CD14-positive monocyte (primary cell): ENCODE results near the gene MAU2. TPM values are rescaled to one million over a fixed set of nuclear protein-coding genes. Genes with fewer than 3 reads are reported as not detected.

Experiments
- DNase-seq, 3 donors: peaks; one replicate each; pipeline ENCODE4 v3.0.0-alpha.2; 2011 to 2022
- H2AFZ ChIP-seq: 2 replicates; pipeline ENCODE4 v1.6.0; 2012; ENCODE audit warnings: mild to moderate bottlenecking, low read depth, low read length, inconsistent platforms; ENCODE audit not compliant: insufficient read depth, poor library complexity, severe bottlenecking
- H3K27ac ChIP-seq, 2 donors: 1 replicate in 1 of 2; 2 replicates in 1 of 2; pipeline ENCODE4 v1.5.1; 2012 to 2013; ENCODE audit warnings: low read length in 2 of 2, control low read depth in 1 of 2, inconsistent platforms in 1 of 2, low read depth in 1 of 2, mild to moderate bottlenecking in 1 of 2
- H3K27me3 ChIP-seq, 2 donors: one replicate each; pipeline versions ENCODE4 v1.6.0 to v1.6.1; 2011 to 2013; ENCODE audit warnings: low read length in 2 of 2; ENCODE audit not compliant: control insufficient read depth in 2 of 2, insufficient read depth in 2 of 2
- H3K36me3 ChIP-seq, 2 donors: replicated peaks in 1 of 2; 1 replicate in 1 of 2; 2 replicates in 1 of 2; pipeline versions ENCODE4 v1.5.1 to v1.6.1; 2012 to 2013; ENCODE audit warnings: low read length in 2 of 2, control low read depth in 1 of 2, inconsistent platforms in 1 of 2, mild to moderate bottlenecking in 1 of 2; ENCODE audit not compliant: insufficient read depth in 2 of 2, control insufficient read depth in 1 of 2
- H3K4me1 ChIP-seq, 2 donors: 1 replicate in 1 of 2; 2 replicates in 1 of 2; pipeline versions ENCODE4 v1.5.1 to v1.6.1; 2012 to 2013; ENCODE audit warnings: low read length in 2 of 2, control low read depth in 1 of 2, inconsistent platforms in 1 of 2, mild to moderate bottlenecking in 1 of 2, moderate library complexity in 1 of 2; ENCODE audit not compliant: insufficient read depth in 2 of 2, control insufficient read depth in 1 of 2
- H3K4me2 ChIP-seq: replicated peaks from 2 replicates; pipeline ENCODE3; 2012; ENCODE audit warnings: low read length, moderate library complexity, mild to moderate bottlenecking; ENCODE audit not compliant: poor library complexity, severe bottlenecking; ENCODE audit errors: extremely low read depth
- H3K4me3 ChIP-seq, 3 experiments: fragments of 200-600 bp in 1 of 3; sonication (generic) in 1 of 3; replicated peaks in 1 of 3; 1 replicate in 2 of 3; 2 replicates in 1 of 3; pipeline ENCODE4 v1.5.1; 2011 to 2013; ENCODE audit warnings: low read length in 3 of 3, mild to moderate bottlenecking in 3 of 3, control low read depth in 2 of 3, low read depth in 2 of 3, inconsistent platforms in 1 of 3, moderate library complexity in 1 of 3
- H3K79me2 ChIP-seq: 2 replicates; pipeline ENCODE4 v1.6.0; 2012; ENCODE audit warnings: mild to moderate bottlenecking, control low read depth, inconsistent platforms, low read length, moderate library complexity; ENCODE audit not compliant: insufficient read depth
- H3K9ac ChIP-seq: 2 replicates; pipeline ENCODE4 v1.6.0; 2017; ENCODE audit warnings: low read length, mild to moderate bottlenecking; ENCODE audit not compliant: insufficient read depth, poor library complexity, severe bottlenecking
- H3K9me3 ChIP-seq, 2 donors: replicated peaks in 1 of 2; 1 replicate in 1 of 2; 2 replicates in 1 of 2; pipeline versions ENCODE4 v1.5.1 to v1.6.1; 2012 to 2013; ENCODE audit warnings: low read length in 2 of 2, control low read depth in 1 of 2; ENCODE audit not compliant: control insufficient read depth in 1 of 2, insufficient read depth in 1 of 2
- H4K20me1 ChIP-seq: 2 replicates; pipeline ENCODE4 v1.6.0; 2012; ENCODE audit warnings: mild to moderate bottlenecking, low read length, control low read depth, moderate library complexity; ENCODE audit not compliant: insufficient read depth
- H3K27ac Mint-ChIP-seq, 7 donors: one replicate each; pipeline ENCODE4 v1.8.0; 2020; ENCODE audit warnings: mild to moderate bottlenecking in 7 of 7, mixed read lengths in 7 of 7, moderate library complexity in 6 of 7, inconsistent platforms in 2 of 7
- H3K27me3 Mint-ChIP-seq, 3 donors: one replicate each; pipeline ENCODE4 v1.8.0; 2021 to 2022; ENCODE audit warnings: low read depth in 3 of 3, mild to moderate bottlenecking in 3 of 3, mixed read lengths in 3 of 3, moderate library complexity in 3 of 3, inconsistent platforms in 1 of 3
- H3K36me3 Mint-ChIP-seq, 2 donors: one replicate each; pipeline ENCODE4 v1.8.0; 2020; ENCODE audit warnings: mixed read lengths in 2 of 2, inconsistent platforms in 1 of 2, mild to moderate bottlenecking in 1 of 2
- H3K4me1 Mint-ChIP-seq: one replicate; pipeline ENCODE4 v1.8.0; 2020; ENCODE audit warnings: mild to moderate bottlenecking, mixed read lengths
- H3K4me3 Mint-ChIP-seq, 2 donors: one replicate each; pipeline ENCODE4 v1.8.0; 2020; ENCODE audit warnings: mild to moderate bottlenecking in 2 of 2, mixed read lengths in 2 of 2, moderate library complexity in 1 of 2
- H3K9me3 Mint-ChIP-seq, 7 donors: one replicate each; pipeline ENCODE4 v1.8.0; 2020 to 2022; ENCODE audit warnings: mixed read lengths in 7 of 7, mild to moderate bottlenecking in 6 of 7, moderate library complexity in 6 of 7, inconsistent platforms in 2 of 7
- WGBS: methylation state at CpG from one replicate; pipeline ENCODE4 v1.1.5; 2013; ENCODE audit warnings: missing lambda C conversion rate; ENCODE audit not compliant: insufficient coverage; 5-methylcytosine and 5-hydroxymethylcytosine counted together
- intact Hi-C, 2 donors: fragments of 100-400 bp; cut with micrococcal nuclease; formaldehyde crosslinking; loops; one replicate each; pipeline versions ENCODE4 v1.15.0 to v1.15.1; 2023
- polyA plus RNA-seq, 3 donors: library from polyadenylated mRNA; depleted of rRNA in 1 of 3; unstranded in 2 of 3; stranded (reverse) in 1 of 3; fragments of 300-500 nt in 2 of 3; fragments of >200 nt in 1 of 3; fragmentation: Illumina TruSeq in 2 of 3; gene quantifications; 1 replicate in 2 of 3; 2 replicates in 1 of 3; pipeline ENCODE4 v1.2.3, GENCODE V29; 2012 to 2021
- TF ChIP-seq, protein P1 (sequence below): fragments of 200-600 bp; IDR thresholded peaks from one replicate; pipeline ENCODE4 v1.8.0; 2022; ENCODE audit warnings: antibody characterized with exemption, mild to moderate bottlenecking

The MAU2 gene
- polyA plus RNA-seq, 3 donors = 7.4 to 68.4 (median 14.5) TPM

DNA sequence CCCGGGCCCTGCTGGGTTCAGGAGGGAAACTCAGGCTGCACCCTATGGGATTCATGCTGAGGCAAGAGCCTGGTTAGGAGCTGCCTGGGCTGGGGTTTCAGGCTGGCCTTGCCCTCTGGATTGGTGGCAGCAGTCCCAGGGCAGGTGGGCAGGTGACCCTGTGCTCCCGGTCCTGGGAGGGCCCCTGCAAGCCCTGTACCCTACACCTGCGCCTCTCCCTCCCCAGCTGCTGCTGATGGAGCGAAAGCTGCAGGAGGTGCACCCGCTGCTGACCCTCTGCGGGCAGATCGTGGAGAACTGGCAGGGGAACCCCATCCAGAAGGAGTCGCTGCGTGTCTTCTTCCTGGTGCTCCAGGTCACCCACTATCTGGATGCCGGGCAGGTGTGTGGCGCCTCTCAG, 20.4 kb downstream of the MAU2 start:
- no peaks in the 10 kb centered on the region for H3K4me1 ChIP-seq
- H3K4me3 Mint-ChIP-seq = no peak overlapping the region
- H4K20me1 ChIP-seq = peaks cover 29% of the 10 kb centered on the region
- no peaks in the 10 kb centered on the region for H3K4me1 Mint-ChIP-seq
- H3K9me3 Mint-ChIP-seq = no peaks in the 10 kb centered on the region
- intact Hi-C loops = no loop called here
- H3K9me3 ChIP-seq = no peaks in the 10 kb centered on the region
- H3K9ac ChIP-seq = no peak overlapping the region
- H3K27ac ChIP-seq = no peak overlapping the region
- H3K4me3 ChIP-seq = no peak overlapping the region
- 93% methylated on average over 9 of the region's 11 CpGs for WGBS
- H3K4me2 ChIP-seq = no peak overlapping the region
- peaks cover under 1% of the 10 kb centered on the region for H3K79me2 ChIP-seq
- H3K27ac Mint-ChIP-seq = no peak overlapping the region
- H2AFZ ChIP-seq = no peak overlapping the region
- peaks cover 90 to 93% of the 10 kb centered on the region in 2 donors for H3K36me3 ChIP-seq
- H3K36me3 Mint-ChIP-seq = peaks cover 72 to 96% of the 10 kb centered on the region in 2 donors
- no peaks in the 10 kb centered on the region for H3K27me3 ChIP-seq
- DNase-seq = no peak
- TF ChIP-seq, protein P1, sequence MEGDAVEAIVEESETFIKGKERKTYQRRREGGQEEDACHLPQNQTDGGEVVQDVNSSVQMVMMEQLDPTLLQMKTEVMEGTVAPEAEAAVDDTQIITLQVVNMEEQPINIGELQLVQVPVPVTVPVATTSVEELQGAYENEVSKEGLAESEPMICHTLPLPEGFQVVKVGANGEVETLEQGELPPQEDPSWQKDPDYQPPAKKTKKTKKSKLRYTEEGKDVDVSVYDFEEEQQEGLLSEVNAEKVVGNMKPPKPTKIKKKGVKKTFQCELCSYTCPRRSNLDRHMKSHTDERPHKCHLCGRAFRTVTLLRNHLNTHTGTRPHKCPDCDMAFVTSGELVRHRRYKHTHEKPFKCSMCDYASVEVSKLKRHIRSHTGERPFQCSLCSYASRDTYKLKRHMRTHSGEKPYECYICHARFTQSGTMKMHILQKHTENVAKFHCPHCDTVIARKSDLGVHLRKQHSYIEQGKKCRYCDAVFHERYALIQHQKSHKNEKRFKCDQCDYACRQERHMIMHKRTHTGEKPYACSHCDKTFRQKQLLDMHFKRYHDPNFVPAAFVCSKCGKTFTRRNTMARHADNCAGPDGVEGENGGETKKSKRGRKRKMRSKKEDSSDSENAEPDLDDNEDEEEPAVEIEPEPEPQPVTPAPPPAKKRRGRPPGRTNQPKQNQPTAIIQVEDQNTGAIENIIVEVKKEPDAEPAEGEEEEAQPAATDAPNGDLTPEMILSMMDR = no peak
- H3K27me3 Mint-ChIP-seq = no peaks in the 10 kb centered on the region

DNA sequence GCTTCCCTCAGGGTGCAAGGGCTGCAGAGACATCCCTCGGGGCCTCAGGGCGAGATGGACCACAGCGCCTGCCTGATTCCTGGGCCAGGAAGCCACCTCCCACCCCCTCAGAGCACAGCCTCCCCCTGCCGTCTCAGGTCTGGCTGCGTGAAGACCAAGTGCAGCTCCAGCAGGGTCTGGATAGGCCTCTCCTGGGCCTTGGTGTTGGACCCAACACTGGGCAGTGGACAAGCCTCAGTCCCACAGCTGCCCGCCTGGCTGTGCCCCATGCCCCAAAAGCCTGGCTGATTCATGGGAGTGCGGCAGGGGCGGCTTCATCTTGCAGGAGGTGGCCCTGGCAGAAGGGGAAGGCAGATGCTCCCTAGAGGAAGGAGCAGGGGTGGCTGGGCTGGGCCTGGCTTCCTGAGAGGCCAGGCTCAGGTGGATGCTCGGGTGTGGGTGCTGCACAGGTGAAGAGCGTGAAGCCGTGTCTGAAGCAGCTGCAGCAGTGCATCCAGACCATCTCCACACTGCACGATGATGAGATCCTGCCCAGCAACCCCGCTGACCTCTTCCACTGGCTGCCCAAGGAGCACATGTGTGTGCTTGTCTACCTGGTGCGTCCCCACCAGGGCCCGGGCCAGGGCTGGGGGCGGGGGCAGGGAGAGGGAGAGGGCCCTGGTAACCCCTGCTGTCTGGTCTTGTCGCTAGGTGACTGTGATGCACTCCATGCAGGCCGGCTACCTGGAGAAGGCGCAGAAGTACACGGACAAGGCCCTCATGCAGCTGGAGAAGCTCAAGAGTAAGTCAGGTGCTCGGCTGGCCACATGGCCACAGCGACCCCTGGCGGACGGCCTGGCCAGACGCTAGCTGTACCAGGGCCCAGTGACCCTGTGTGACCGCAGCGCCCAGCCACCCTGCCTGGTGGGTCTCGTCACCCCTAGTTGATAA, 21.7 kb downstream of the MAU2 start:
- Histone ChIP-seq H2AFZ (no peak overlapping the region), H3K9ac (no peak overlapping the region), H3K4me1 (no peaks in the 10 kb centered on the region), H3K9me3 (no peaks in the 10 kb centered on the region), H3K36me3 (peaks cover 90 to 93% of the 10 kb centered on the region in 2 donors), H3K4me3 (no peak overlapping the region), H3K79me2 (no peaks in the 10 kb centered on the region), H3K4me2 (no peak overlapping the region), H4K20me1 (peaks cover 29% of the 10 kb centered on the region), H3K27ac (peak overlapping the region in 1 of 2 donors; percentile 20), H3K27me3 (no peaks in the 10 kb centered on the region)
- Mint-ChIP-seq H3K4me3 (no peak overlapping the region), H3K27ac (peak overlapping the region in 1 of 7 donors; percentile 66), H3K9me3 (no peaks in the 10 kb centered on the region), H3K27me3 (no peaks in the 10 kb centered on the region), H3K4me1 (no peaks in the 10 kb centered on the region), H3K36me3 (peaks cover 73 to 96% of the 10 kb centered on the region in 2 donors)
- 95% methylated on average over 27 of the region's 28 CpGs for WGBS
- intact Hi-C loops = no loop called here
- TF ChIP-seq, protein P1 = no peak
- no peak for DNase-seq
